Ovary (tissue), 10 donors: Measurements from ENCODE around the gene TRAPPC8. TPM values are rescaled to one million over a fixed set of nuclear protein-coding genes. Genes with fewer than 3 reads are reported as not detected.
A peak's percentile ranks its signal among the peaks of the same experiment; 100 is the strongest.

Experiments
- DNase-seq, 5 donors: peaks; one replicate each; pipeline ENCODE4 v3.0.0-alpha.2; 2019 to 2020
- H3K27ac ChIP-seq, 2 donors: fragments of 200-600 bp; one replicate each; pipeline versions ENCODE4 v1.5.1 to v1.8.0; 2019 to 2022
- H3K27me3 ChIP-seq: fragments of 200-600 bp; one replicate; pipeline ENCODE4 v1.8.0; 2022
- H3K36me3 ChIP-seq: fragments of 200-600 bp; sonication (generic); one replicate; pipeline ENCODE4 v1.5.1; 2019
- H3K4me1 ChIP-seq: one replicate; pipeline ENCODE4 v1.8.1; 2013; ENCODE audit warnings: mild to moderate bottlenecking, moderate library complexity; ENCODE audit not compliant: insufficient read depth
- H3K4me3 ChIP-seq: fragments of 200-600 bp; sonication (generic); one replicate; pipeline ENCODE4 v1.5.1; 2017
- H3K9me3 ChIP-seq, 2 donors: fragments of 200-600 bp in 1 of 2; sonication (generic) in 1 of 2; one replicate each; pipeline versions ENCODE4 v1.5.1 to v1.8.1; 2013 to 2019; ENCODE audit warnings: mild to moderate bottlenecking in 1 of 2, moderate library complexity in 1 of 2
- CTCF ChIP-seq, 3 donors: fragments of 450-650 bp in 2 of 3; fragments of 200-600 bp in 1 of 3; IDR thresholded peaks; one replicate each; pipeline versions ENCODE4 v1.5.1 to v1.8.0; 2016 to 2022; ENCODE audit warnings: antibody characterized with exemption in 3 of 3, mild to moderate bottlenecking in 1 of 3
- EP300 ChIP-seq: sonication (generic); formaldehyde crosslinking; IDR thresholded peaks from one replicate; pipeline ENCODE4 v1.6.1; 2017; ENCODE audit warnings: antibody characterized with exemption
- POLR2A ChIP-seq: fragments of 450-650 bp; IDR thresholded peaks from one replicate; pipeline ENCODE4 v1.6.1; 2017; ENCODE audit warnings: antibody characterized with exemption, mild to moderate bottlenecking, moderate library complexity
- WGBS, 3 donors: extraction: QIAGEN DNeasy Blood & Tissue Kit in 1 of 3; methylation state at CpG; one replicate each; pipeline versions ENCODE4 v1.1.5 to v1.1.7; 2013 to 2017; 5-methylcytosine and 5-hydroxymethylcytosine counted together
- intact Hi-C, 4 donors: fragments of 100-400 bp; cut with DNase I; formaldehyde crosslinking; loops; one replicate each; pipeline versions ENCODE4 v1.11.0 to v1.15.1; 2022 to 2023
- long read RNA-seq, 3 donors: library from polyadenylated mRNA in 2 of 3; unstranded in 2 of 3; transcript quantifications; one replicate each; pipeline ENCODE4 v2.0.0 and lab custom pipeline, GENCODE V29; 2021 to 2026
- polyA plus RNA-seq, 2 donors: library from polyadenylated mRNA; stranded (reverse); fragments of 200-250 nt in 1 of 2; fragments of 350-450 nt in 1 of 2; fragmentation: Illumina TruSeq in 1 of 2; extraction: RNeasy Lipid Tissue Mini Kit (QIAGEN cat#74804) in 1 of 2; gene quantifications; one replicate each; pipeline ENCODE4 v1.2.3, GENCODE V29; 2013 to 2014
- total RNA-seq, 7 donors: library from RNA; depleted of rRNA in 2 of 7; stranded (reverse); fragments of >200 nt in 2 of 7; fragmentation: NEBNext Ultra II Directional in 3 of 7; extraction: Animal tissue kit (Norgen Biotek cat#: 25700) in 3 of 7; gene quantifications; one replicate each; pipeline versions ENCODE4 v1.1.0 to v1.2.4, GENCODE V29; 2016 to 2023
- donor health status: DM: no; HTN: no; CAD: no; lungs with moderate emphysema.
- donor health status: DM: no; HTN: no; CAD: no.
- donor health status: Bipolar disorder and iron deficiency.
- donor health status: DM: yes; HTN: yes; CAD: no.
- donor health status: DM: no; HTN: no; CAD: no.
- donor health status: DM: yes; HTN: yes; CAD: no.

Gene TRAPPC8
- total RNA-seq (10 to 100 TPM; 23.1 to 47.1 (median 33.1) TPM), polyA plus RNA-seq (10 to 100 TPM; 15.5 to 15.6 TPM)
- long read RNA-seq, donor 1, partial matches to known transcripts: 4 of 4 reads
- long read RNA-seq, donor 1, other reads (novel, unspliced or antisense): 0 of 4 reads
- long read RNA-seq, donor 2, full-length matches to known transcripts: 1 of 39 reads
- long read RNA-seq, donor 2, partial matches to known transcripts: 38 of 39 reads
- long read RNA-seq, donor 2, other reads (novel, unspliced or antisense): 0 of 39 reads
- long read RNA-seq, donor 3, full-length matches to known transcripts: 13 of 28 reads
- long read RNA-seq, donor 3, partial matches to known transcripts: 4 of 28 reads
- long read RNA-seq, donor 3, other reads (novel, unspliced or antisense): 11 of 28 reads

GRCh38 chr18:31942999-31943877 is at the start of gene TRAPPC8:
Gene TRAPPC8, minus strand, starts transcription at chr18:31943128. Its CDS starts 364 bp downstream, at chr18:31942764.
- intact Hi-C loops: loop anchor here in 1 of 4 donors (5.0 kb wide), 1 partner anchor 149 kb away; the partner anchor contains the start of gene RNF138
- peak; percentile 96 to 98 (median 97) for DNase-seq
- Histone ChIP-seq H3K27me3 (no peaks in the 10 kb centered on the region), H3K36me3 (no peaks in the 10 kb centered on the region), H3K4me3 (peak within 1 kb of the TSS; percentile 62), H3K4me1 (peaks cover 2% of the 10 kb centered on the region), H3K9me3 (no peaks in the 10 kb centered on the region), H3K27ac (peak within 1 kb of the TSS; percentile 54 to 75)
- 0 to 1% (median 1%) methylated on average over 54 to 57 of the region's 58 CpGs for WGBS, 3 donors
- TF ChIP-seq POLR2A: no peak
- no peak for TF ChIP-seq EP300
- no peak for TF ChIP-seq CTCF (IDR thresholded peaks at IDR 0.05)

- Histone ChIP-seq H3K27ac (no peak overlapping the region), H3K36me3 (no peaks in the 10 kb centered on the region), H3K4me1 (no peaks in the 10 kb centered on the region), H3K27me3 (no peaks in the 10 kb centered on the region), H3K9me3 (no peaks in the 10 kb centered on the region), H3K4me3 (no peak overlapping the region)
- TF ChIP-seq EP300 (no peak), CTCF (IDR thresholded peaks at IDR 0.05) (no peak), POLR2A (no peak)
- 92 to 96% (median 94%) methylated on average over 2 of the region's 2 CpGs for WGBS, 3 donors
- no peak for DNase-seq
- intact Hi-C loops: no loop called here
These were observed 47.9 kb upstream of the TRAPPC8 start for GRCh38 chr18:31990823-31991222.

GRCh38 chr18:31983976-31984375 is 41.0 kb upstream of the TRAPPC8 start:
- Histone ChIP-seq H3K27ac (no peak overlapping the region), H3K9me3 (no peaks in the 10 kb centered on the region), H3K4me1 (no peaks in the 10 kb centered on the region), H3K36me3 (no peaks in the 10 kb centered on the region), H3K4me3 (no peak overlapping the region), H3K27me3 (no peaks in the 10 kb centered on the region)
- TF ChIP-seq EP300 (no peak), CTCF (IDR thresholded peaks at IDR 0.05) (no peak), POLR2A (no peak)
- DNase-seq: no peak
- 78 to 84% (median 79%) methylated on average over 5 of the region's 5 CpGs for WGBS, 3 donors
- intact Hi-C loops: loop anchor here in 1 of 4 donors (5.0 kb wide), 1 partner anchor 52 kb away; no protein-coding TSS in a partner anchor

GRCh38 chr18:31983020-31983419 is 40.1 kb upstream of the TRAPPC8 start:
- 67 to 69% (median 68%) methylated on average over 3 of the region's 3 CpGs for WGBS, 3 donors
- no peak overlapping the region for H3K27ac ChIP-seq

More at GRCh38 chr18:31983020-31983419, 40.1 kb upstream of the TRAPPC8 start:
- TF ChIP-seq EP300 (no peak), POLR2A (no peak), CTCF (IDR thresholded peaks at IDR 0.05) (no peak)
- Histone ChIP-seq H3K27me3 (no peaks in the 10 kb centered on the region), H3K9me3 (no peaks in the 10 kb centered on the region), H3K36me3 (no peaks in the 10 kb centered on the region), H3K4me1 (no peaks in the 10 kb centered on the region), H3K4me3 (no peak overlapping the region)
- intact Hi-C loops: loop anchor here in 1 of 4 donors (5.0 kb wide), 1 partner anchor 51 kb away; no protein-coding TSS in a partner anchor
- DNase-seq: no peak
